Mesendoderm (in vitro differentiated cells): ENCODE measurements around the gene ADD3.
A peak's percentile ranks its signal among the peaks of the same experiment; 100 is the strongest.

Source experiments
- DNase-seq: peaks from one replicate; pipeline ENCODE4 v3.0.0; 2013
- H2AK5ac ChIP-seq: 2 replicates; pipeline ENCODE4 v1.6.1; 2013; ENCODE audit warnings: low read length, inconsistent platforms
- H2BK120ac ChIP-seq: 2 replicates; pipeline ENCODE4 v1.6.1; 2013; ENCODE audit warnings: low read depth, mild to moderate bottlenecking, low read length, moderate library complexity, mixed read lengths
- H2BK15ac ChIP-seq: replicated peaks from 2 replicates; pipeline ENCODE4 v1.6.1; 2013; ENCODE audit warnings: low read depth, mild to moderate bottlenecking, moderate library complexity
- H2BK5ac ChIP-seq: 2 replicates; pipeline ENCODE4 v1.6.1; 2013; ENCODE audit warnings: low read length, inconsistent platforms
- H3K18ac ChIP-seq: 2 replicates; pipeline ENCODE4 v1.6.1; 2013; ENCODE audit warnings: mild to moderate bottlenecking, low read length, mixed read lengths
- H3K23ac ChIP-seq: one replicate; pipeline ENCODE4 v1.6.1; 2013; ENCODE audit warnings: low read length
- H3K27ac ChIP-seq: 2 replicates; pipeline ENCODE4 v1.5.1; 2013; ENCODE audit warnings: low read depth, mild to moderate bottlenecking, inconsistent platforms, low read length, moderate library complexity
- H3K27me3 ChIP-seq: 2 replicates; pipeline ENCODE4 v1.6.1; 2013; ENCODE audit warnings: low read length, control low read depth, mild to moderate bottlenecking, inconsistent platforms; ENCODE audit not compliant: insufficient read depth, poor library complexity
- H3K36me3 ChIP-seq: 2 replicates; pipeline ENCODE4 v1.6.1; 2013; ENCODE audit warnings: low read length, inconsistent platforms; ENCODE audit not compliant: control insufficient read depth, insufficient read depth
- H3K4ac ChIP-seq: one replicate; pipeline ENCODE4 v1.6.1; 2013; ENCODE audit warnings: low read depth, mild to moderate bottlenecking, low read length, moderate library complexity
- H3K4me1 ChIP-seq: 2 replicates; pipeline ENCODE4 v1.6.1; 2013; ENCODE audit warnings: low read depth, low read length, inconsistent platforms; ENCODE audit not compliant: control insufficient read depth
- H3K4me2 ChIP-seq: 2 replicates; pipeline ENCODE4 v1.6.1; 2013; ENCODE audit warnings: low read length
- H3K4me3 ChIP-seq: 2 replicates; pipeline ENCODE4 v1.5.1; 2013; ENCODE audit warnings: mild to moderate bottlenecking, low read length
- H3K56ac ChIP-seq: one replicate; pipeline ENCODE4 v1.6.1; 2013; ENCODE audit warnings: low read length
- H3K79me1 ChIP-seq: 2 replicates; pipeline ENCODE4 v1.6.1; 2013; ENCODE audit warnings: low read length, inconsistent platforms
- H3K79me2 ChIP-seq: 2 replicates; pipeline ENCODE4 v1.6.1; 2013; ENCODE audit warnings: mild to moderate bottlenecking, low read length; ENCODE audit not compliant: control insufficient read depth, insufficient read depth
- H3K9ac ChIP-seq: 2 replicates; pipeline ENCODE4 v1.6.1; 2013; ENCODE audit warnings: low read length, inconsistent platforms
- H4K5ac ChIP-seq: one replicate; pipeline ENCODE4 v1.6.1; 2013; ENCODE audit warnings: low read length
- H4K8ac ChIP-seq: one replicate; pipeline ENCODE4 v1.6.1; 2013; ENCODE audit warnings: low read depth, mild to moderate bottlenecking, control low read depth, low read length, moderate library complexity
- WGBS: extraction: QIAGEN DNeasy Blood & Tissue Kit; methylation state at CpG from one replicate; pipeline ENCODE4 v1.1.7; 2013; ENCODE audit warnings: low lambda C conversion rate, missing lambda C conversion rate; ENCODE audit not compliant: insufficient coverage; ENCODE audit errors: extremely low coverage; 5-methylcytosine and 5-hydroxymethylcytosine counted together

ADD3 gene

GRCh38 chr10:110008518-110009339 is 945 bp downstream of the ADD3 start:
- DNase-seq, result peak; percentile 64
- Histone ChIP-seq H3K79me1 (peaks cover 3% of the 10 kb centered on the region), H2AK5ac (no peak overlapping the region), H3K27me3 (no peaks in the 10 kb centered on the region), H3K36me3 (no peaks in the 10 kb centered on the region), H3K9ac (peak overlapping the region; percentile 83), H4K5ac (no peak overlapping the region), H4K8ac (no peak overlapping the region), H3K56ac (peak overlapping the region; percentile 89), H3K4me1 (peaks cover 11% of the 10 kb centered on the region), H3K4me3 (peak overlapping the region; percentile 75), H2BK5ac (no peak overlapping the region), H2BK15ac (no peak overlapping the region), H2BK120ac (no peak overlapping the region), H3K4ac (no peak overlapping the region), H3K23ac (no peak overlapping the region), H3K79me2 (peaks cover 23% of the 10 kb centered on the region), H3K4me2 (peak overlapping the region; percentile 51), H3K27ac (peak overlapping the region; percentile 99), H3K18ac (peak overlapping the region; percentile 69)
- no CpG with 5 or more reads among the region's 30 CpGs for WGBS

DNA sequence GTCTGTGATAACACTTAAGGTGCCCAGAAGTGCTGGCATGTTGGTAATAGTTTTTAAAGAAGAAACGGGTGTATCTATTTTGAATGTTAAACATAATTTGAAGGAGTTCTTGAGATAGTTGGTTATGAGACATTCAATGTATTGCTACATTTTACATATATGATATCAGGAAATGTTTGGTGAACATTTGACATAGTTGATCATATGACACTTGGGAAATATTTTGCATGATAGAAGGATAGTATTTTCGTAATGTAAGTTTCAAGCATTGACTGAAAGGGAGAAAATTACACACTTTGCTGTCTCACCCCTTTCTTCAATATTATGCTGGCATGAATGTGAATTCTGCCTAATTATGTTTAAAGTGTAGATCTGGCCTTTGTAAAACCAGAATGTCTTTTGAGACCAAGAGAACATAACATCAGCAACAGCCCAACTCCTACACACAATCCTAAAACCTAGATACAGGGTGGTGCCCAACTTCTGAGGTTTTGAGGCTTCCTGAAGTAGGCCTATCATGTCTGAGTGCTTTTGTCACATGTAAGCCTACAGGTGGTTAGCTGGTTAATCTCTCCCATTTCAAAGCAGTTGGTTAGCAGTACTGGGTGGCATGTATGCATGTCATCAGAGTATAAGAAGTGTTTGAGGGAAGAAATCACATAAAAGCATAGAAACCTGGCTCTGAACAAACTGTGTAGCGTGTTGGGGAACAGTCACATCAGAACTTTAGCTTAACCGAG is 2.1 kb downstream of the ADD3 start:
- Histone ChIP-seq H3K9ac (peak overlapping the region; percentile 9), H2BK5ac (no peak overlapping the region), H3K36me3 (no peaks in the 10 kb centered on the region), H2AK5ac (no peak overlapping the region), H3K27me3 (no peaks in the 10 kb centered on the region), H3K79me2 (peaks cover 30% of the 10 kb centered on the region), H3K56ac (no peak overlapping the region), H3K79me1 (peaks cover 3% of the 10 kb centered on the region), H3K4me2 (peak overlapping the region; percentile 12), H3K4me3 (no peak overlapping the region), H2BK120ac (no peak overlapping the region), H4K5ac (no peak overlapping the region), H3K4me1 (peaks cover 12% of the 10 kb centered on the region), H4K8ac (no peak overlapping the region), H3K23ac (no peak overlapping the region), H3K4ac (no peak overlapping the region), H3K18ac (no peak overlapping the region), H2BK15ac (no peak overlapping the region), H3K27ac (no peak overlapping the region)
- DNase-seq, result no peak
- WGBS, result 100% methylated on average over 2 of the region's 4 CpGs

- H3K79me2 ChIP-seq, result peaks cover 32% of the 10 kb centered on the region
- no peak overlapping the region for H3K18ac ChIP-seq
- H4K8ac ChIP-seq, result no peak overlapping the region
- no peak overlapping the region for H2AK5ac ChIP-seq
- H3K4ac ChIP-seq, result no peak overlapping the region
- no peak overlapping the region for H3K27ac ChIP-seq
- no peak overlapping the region for H4K5ac ChIP-seq
- H3K36me3 ChIP-seq, result no peaks in the 10 kb centered on the region
- H3K79me1 ChIP-seq, result peaks cover 3% of the 10 kb centered on the region
- no peak overlapping the region for H2BK120ac ChIP-seq
- peak; percentile 52 for DNase-seq
- no peak overlapping the region for H3K23ac ChIP-seq
- whole genome bisulfite sequencing, result no CpG with 5 or more reads among the region's 2 CpGs
- no peak overlapping the region for H2BK5ac ChIP-seq
- no peak overlapping the region for H3K9ac ChIP-seq
- H2BK15ac ChIP-seq, result no peak overlapping the region
- H3K4me3 ChIP-seq, result no peak overlapping the region
- no peak overlapping the region for H3K56ac ChIP-seq
- peaks cover 10% of the 10 kb centered on the region for H3K4me1 ChIP-seq
- H3K4me2 ChIP-seq, result no peak overlapping the region
- H3K27me3 ChIP-seq, result no peaks in the 10 kb centered on the region
Observed at GRCh38 chr10:110010486-110011378, 2.9 kb downstream of the ADD3 start.

- H3K23ac ChIP-seq, result no peak overlapping the region
- H3K56ac ChIP-seq, result no peak overlapping the region
- peaks cover 9% of the 10 kb centered on the region for H3K4me1 ChIP-seq
- no peaks in the 10 kb centered on the region for H3K27me3 ChIP-seq
- no peak overlapping the region for H2BK5ac ChIP-seq
- H3K79me1 ChIP-seq, result peaks cover 3% of the 10 kb centered on the region
- H4K8ac ChIP-seq, result no peak overlapping the region
- H3K36me3 ChIP-seq, result no peaks in the 10 kb centered on the region
- H3K27ac ChIP-seq, result no peak overlapping the region
- H2BK15ac ChIP-seq, result no peak overlapping the region
- no peak overlapping the region for H3K4me2 ChIP-seq
- H3K9ac ChIP-seq, result no peak overlapping the region
- no peak overlapping the region for H2AK5ac ChIP-seq
- H4K5ac ChIP-seq, result no peak overlapping the region
- WGBS, result 100% methylated on average over 1 of the region's 3 CpGs
- H3K4me3 ChIP-seq, result no peak overlapping the region
- H3K4ac ChIP-seq, result no peak overlapping the region
- H3K79me2 ChIP-seq, result peaks cover 33% of the 10 kb centered on the region
- no peak for DNase-seq
- no peak overlapping the region for H2BK120ac ChIP-seq
- H3K18ac ChIP-seq, result no peak overlapping the region
Observed at GRCh38 chr10:110011681-110012080, 3.9 kb downstream of the ADD3 start.

GRCh38 chr10:110013630-110014293 is 6.0 kb downstream of the ADD3 start:
- no peak overlapping the region for H3K4ac ChIP-seq
- H3K79me2 ChIP-seq, result peaks cover 43% of the 10 kb centered on the region
- H2BK15ac ChIP-seq, result no peak overlapping the region
- no peak overlapping the region for H3K23ac ChIP-seq
- H3K27ac ChIP-seq, result no peak overlapping the region
- H3K56ac ChIP-seq, result peak overlapping the region; percentile 20
- H3K27me3 ChIP-seq, result no peaks in the 10 kb centered on the region
- no CpG with 5 or more reads among the region's 4 CpGs for WGBS
- H4K8ac ChIP-seq, result no peak overlapping the region
- no peak overlapping the region for H3K9ac ChIP-seq
- no peak overlapping the region for H3K4me2 ChIP-seq
- no peak overlapping the region for H3K4me3 ChIP-seq
- H2BK5ac ChIP-seq, result no peak overlapping the region
- peaks cover 9% of the 10 kb centered on the region for H3K4me1 ChIP-seq
- peaks cover 5% of the 10 kb centered on the region for H3K79me1 ChIP-seq
- H3K36me3 ChIP-seq, result no peaks in the 10 kb centered on the region
- no peak overlapping the region for H3K18ac ChIP-seq
- no peak overlapping the region for H2AK5ac ChIP-seq
- H4K5ac ChIP-seq, result no peak overlapping the region
- peak; percentile 90 for DNase-seq
- H2BK120ac ChIP-seq, result no peak overlapping the region
